ENCODE results near the gene CFAP52.

- no peak for TF ChIP-seq POLR2A (IDR thresholded peaks at IDR 0.05)
- TF ChIP-seq, protein P1, sequence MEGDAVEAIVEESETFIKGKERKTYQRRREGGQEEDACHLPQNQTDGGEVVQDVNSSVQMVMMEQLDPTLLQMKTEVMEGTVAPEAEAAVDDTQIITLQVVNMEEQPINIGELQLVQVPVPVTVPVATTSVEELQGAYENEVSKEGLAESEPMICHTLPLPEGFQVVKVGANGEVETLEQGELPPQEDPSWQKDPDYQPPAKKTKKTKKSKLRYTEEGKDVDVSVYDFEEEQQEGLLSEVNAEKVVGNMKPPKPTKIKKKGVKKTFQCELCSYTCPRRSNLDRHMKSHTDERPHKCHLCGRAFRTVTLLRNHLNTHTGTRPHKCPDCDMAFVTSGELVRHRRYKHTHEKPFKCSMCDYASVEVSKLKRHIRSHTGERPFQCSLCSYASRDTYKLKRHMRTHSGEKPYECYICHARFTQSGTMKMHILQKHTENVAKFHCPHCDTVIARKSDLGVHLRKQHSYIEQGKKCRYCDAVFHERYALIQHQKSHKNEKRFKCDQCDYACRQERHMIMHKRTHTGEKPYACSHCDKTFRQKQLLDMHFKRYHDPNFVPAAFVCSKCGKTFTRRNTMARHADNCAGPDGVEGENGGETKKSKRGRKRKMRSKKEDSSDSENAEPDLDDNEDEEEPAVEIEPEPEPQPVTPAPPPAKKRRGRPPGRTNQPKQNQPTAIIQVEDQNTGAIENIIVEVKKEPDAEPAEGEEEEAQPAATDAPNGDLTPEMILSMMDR (IDR thresholded peaks at IDR 0.05 in 8 of 11, conservative IDR thresholded peaks at IDR 0.05 in 3 of 11) = no peak
Observed at GRCh38 chr17:9672266-9672665, 95.8 kb downstream of the CFAP52 start.

Data from spleen (tissue), 7 donors.